Measurements from ENCODE around the gene NECTIN2.
"Not testable (repeated sequence)": the region's sequence is repeated elsewhere in the genome, so short reads cannot be mapped to it uniquely, and the experiment has no call there.

The NECTIN2 gene

DNA sequence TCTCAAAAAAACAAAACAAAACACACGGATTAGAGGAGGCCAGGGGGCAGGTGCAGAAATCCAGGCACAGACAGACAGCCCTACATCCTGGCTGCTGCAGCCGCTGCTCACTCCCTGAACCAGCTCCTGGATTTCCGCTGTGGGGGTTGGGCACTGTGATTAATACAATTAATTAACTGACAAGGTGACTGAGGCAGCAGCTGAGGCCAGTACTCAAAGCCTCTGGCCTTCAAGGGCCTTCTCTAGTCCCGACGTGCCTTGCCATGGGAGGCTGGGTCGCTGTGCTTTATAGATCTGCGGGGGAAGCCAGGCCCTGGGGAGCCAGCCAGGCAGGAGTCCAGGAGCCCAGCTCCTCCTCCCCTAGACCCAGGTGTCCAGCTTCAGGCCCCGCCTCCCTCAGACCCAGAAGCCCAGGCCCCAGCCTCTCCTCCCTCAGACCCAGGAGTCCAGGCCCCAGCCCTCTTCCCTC is 4.6 kb downstream of the NECTIN2 start:
- no peak for DNase-seq (ENCODE audit: low read depth in 1 of 2, low spot score in 1 of 2)

- no peak for DNase-seq (ENCODE audit: low read depth in 1 of 2, low spot score in 1 of 2)
Measured at GRCh38 chr19:44851427-44851826, 5.3 kb downstream of the NECTIN2 start.

DNA sequence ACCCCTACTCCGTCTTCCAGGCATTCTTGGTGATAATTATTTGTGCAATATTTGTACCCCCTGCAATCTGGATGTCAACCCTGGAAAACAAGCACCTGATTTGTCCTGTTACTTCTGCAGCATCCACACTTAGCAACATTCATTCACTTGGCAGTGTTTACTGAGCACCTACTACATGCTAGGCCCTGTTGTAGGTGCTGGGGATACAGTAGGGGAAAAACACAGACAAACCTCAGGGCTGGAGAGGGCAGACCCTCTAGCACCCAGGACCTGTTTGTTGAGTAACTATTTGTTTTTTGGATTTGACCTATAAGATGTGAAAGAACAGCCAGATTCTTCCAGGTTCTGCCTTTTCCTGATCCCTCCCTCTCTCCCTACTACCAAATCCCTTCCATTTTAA is 9.5 kb downstream of the NECTIN2 start:
- no peak for DNase-seq (ENCODE audit: low read depth in 1 of 2, low spot score in 1 of 2)

- DNase-seq (ENCODE audit: low read depth in 1 of 2, low spot score in 1 of 2): no peak
Measured at GRCh38 chr19:44856421-44857083, 10.5 kb downstream of the NECTIN2 start.

GRCh38 chr19:44857837-44858236 is 11.7 kb downstream of the NECTIN2 start:
- DNase-seq (ENCODE audit: low read depth in 1 of 2, low spot score in 1 of 2): no peak

- DNase-seq (ENCODE audit: low read depth in 1 of 2, low spot score in 1 of 2): not testable (repeated sequence)
Measured at GRCh38 chr19:44861576-44861975, 15.5 kb downstream of the NECTIN2 start.

- DNase-seq (ENCODE audit: low read depth in 1 of 2, low spot score in 1 of 2): no peak
Measured at GRCh38 chr19:44863990-44864389, 17.9 kb downstream of the NECTIN2 start.

- DNase-seq (ENCODE audit: low read depth in 1 of 2, low spot score in 1 of 2): no peak
Measured at GRCh38 chr19:44865196-44865767, 19.2 kb downstream of the NECTIN2 start.

DNA sequence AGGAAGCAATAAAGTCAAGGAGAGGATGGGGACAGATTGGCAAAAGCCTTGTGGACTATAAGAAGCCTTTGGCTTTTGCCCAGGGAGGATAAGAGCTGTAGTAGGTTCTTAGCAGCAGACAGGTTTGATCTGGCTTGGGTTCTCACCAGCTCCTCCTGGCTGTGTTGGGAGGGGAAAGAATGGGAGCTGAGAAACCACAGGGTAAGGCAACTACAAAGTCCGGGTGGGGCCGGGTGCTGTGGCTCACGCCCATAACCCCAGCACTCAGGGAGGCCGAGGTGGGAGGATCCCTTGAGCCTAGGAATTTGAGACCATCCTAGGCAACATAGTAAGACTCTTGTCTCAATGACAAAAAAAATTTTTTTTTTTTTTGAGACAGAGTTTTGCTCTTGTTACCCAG is 20.6 kb downstream of the NECTIN2 start:
- no peak for DNase-seq (ENCODE audit: low read depth in 1 of 2, low spot score in 1 of 2)

DNA sequence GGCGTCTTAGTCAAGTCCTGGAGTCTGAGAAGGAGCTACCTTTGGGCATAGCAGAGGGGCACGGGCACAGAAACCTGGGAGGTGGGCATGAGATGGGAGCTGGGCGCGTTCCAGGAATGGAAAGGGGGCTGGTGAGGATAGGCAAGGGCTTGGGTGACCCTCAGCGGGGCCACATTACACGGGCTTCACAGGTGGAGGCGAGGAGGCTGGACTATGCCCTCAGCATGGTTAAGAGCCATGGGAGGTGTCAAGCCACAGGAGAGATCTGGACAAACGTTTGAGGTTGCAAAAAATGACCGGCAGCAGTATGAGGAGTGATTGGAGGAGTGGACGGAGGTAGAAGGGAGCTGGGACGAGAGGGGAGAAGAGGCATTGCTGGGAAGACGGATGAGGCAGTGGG is 21.5 kb downstream of the NECTIN2 start:
- no peak for DNase-seq (ENCODE audit: low read depth in 1 of 2, low spot score in 1 of 2)

DNA sequence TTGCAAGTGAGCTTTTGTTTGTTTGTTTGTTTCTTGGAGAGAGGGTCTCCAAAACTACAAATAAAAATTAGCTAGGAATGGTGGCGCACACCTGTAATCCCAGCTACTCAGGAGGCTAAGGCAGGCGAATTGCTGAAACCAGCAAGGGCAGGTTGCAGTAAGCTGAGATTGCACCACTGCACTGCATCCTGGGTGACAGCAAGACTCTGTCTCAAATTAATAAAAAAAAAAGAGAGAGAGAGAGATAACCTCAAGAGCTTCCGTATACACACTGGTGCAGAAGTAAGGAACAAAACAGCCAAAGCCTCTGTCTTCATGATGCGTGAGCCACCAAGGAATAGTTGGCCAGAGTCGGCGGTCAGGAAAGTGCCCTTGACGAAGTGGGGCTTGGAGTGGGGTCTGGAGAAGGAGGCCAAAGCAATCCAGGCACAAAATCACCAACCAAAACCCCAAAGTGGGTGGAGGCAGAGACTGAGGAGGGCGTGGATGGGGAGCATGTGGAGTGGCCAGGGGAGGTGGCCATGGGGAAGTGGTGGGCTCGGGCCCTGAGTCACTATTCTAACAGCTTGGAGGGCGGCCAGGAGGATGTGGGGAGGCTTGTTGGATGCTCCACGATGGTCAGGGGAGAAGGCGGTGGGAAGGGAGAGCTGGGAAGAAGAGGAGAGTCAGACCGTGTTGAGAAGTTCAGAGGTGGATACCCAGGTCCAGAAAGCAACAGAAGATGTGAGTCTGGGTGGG is 23.8 kb downstream of the NECTIN2 start:
- DNase-seq (ENCODE audit: low read depth in 1 of 2, low spot score in 1 of 2): no peak

GRCh38 chr19:44871809-44872208 is 25.7 kb downstream of the NECTIN2 start:
- DNase-seq (ENCODE audit: low read depth in 1 of 2, low spot score in 1 of 2): no peak

GRCh38 chr19:44872661-44873060 is 26.6 kb downstream of the NECTIN2 start:
- DNase-seq (ENCODE audit: low read depth in 1 of 2, low spot score in 1 of 2): no peak

GRCh38 chr19:44874317-44874716 is 28.2 kb downstream of the NECTIN2 start:
- DNase-seq (ENCODE audit: low read depth in 1 of 2, low spot score in 1 of 2): no peak

DNA sequence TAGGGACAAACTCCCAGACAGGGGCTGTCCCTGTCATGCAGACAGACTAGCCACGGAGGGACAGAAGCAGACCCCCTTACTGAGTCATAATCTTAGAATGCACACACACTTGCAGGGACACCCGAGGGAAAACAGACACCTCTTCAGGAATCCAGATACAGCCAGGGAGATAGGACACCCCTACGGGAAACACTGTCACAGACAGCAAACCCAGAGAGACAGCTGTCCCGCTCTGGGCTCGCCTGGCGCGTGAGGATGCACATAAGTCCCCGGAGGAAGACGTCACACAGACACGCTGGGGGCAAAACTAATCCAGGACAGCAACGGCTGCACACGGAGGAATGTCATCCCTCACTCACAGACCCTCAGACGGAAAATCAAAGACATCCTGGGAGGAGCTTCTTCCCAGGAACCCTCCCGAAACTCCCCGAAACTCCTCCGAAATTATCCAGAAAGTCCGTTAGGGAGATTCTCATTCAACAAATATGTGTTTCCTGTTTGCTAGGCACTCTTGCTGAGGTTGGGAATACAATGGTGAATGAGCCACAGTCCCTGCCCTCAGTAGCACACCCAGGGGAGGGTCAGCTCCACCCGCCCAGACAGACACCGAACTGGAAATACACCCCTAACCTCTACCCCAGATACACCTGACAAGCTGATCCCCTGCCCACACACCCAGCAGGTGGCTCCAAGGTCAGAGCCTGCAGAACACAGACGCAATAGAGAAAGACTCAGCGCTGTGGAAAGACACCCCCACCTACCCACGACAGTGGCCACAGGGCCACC is 29.8 kb downstream of the NECTIN2 start:
- DNase-seq (ENCODE audit: low read depth in 1 of 2, low spot score in 1 of 2): no peak

DNA sequence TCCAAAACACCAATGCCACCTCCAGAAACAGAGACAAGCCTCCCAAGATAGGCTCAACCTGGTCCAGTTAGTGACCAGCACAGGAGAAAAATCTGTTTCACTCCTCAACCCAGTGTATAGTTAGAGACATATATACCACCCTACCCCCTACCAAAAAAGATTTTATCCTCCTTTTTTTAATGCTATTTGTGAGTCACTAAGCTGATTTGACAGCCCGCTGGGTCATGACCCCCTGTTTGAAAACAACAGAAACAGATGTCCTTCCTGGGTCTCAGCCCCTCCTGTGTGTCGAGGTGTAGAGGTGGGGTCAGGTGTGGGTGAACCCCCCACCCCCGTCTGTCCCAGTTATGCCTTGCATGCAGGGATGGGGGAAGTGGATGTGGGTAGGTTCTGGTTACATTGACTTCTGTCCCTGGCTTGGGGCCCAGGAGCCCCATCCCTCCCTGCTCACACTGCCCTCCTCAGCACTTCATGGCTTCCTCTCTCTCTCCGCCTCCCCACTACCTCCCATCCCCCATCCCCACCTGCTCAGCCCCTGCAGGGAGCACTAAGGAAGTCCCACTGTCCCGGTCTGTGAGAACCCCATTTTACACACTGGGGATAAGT is 30.9 kb downstream of the NECTIN2 start:
- no peak for DNase-seq (ENCODE audit: low read depth in 1 of 2, low spot score in 1 of 2)

DNA sequence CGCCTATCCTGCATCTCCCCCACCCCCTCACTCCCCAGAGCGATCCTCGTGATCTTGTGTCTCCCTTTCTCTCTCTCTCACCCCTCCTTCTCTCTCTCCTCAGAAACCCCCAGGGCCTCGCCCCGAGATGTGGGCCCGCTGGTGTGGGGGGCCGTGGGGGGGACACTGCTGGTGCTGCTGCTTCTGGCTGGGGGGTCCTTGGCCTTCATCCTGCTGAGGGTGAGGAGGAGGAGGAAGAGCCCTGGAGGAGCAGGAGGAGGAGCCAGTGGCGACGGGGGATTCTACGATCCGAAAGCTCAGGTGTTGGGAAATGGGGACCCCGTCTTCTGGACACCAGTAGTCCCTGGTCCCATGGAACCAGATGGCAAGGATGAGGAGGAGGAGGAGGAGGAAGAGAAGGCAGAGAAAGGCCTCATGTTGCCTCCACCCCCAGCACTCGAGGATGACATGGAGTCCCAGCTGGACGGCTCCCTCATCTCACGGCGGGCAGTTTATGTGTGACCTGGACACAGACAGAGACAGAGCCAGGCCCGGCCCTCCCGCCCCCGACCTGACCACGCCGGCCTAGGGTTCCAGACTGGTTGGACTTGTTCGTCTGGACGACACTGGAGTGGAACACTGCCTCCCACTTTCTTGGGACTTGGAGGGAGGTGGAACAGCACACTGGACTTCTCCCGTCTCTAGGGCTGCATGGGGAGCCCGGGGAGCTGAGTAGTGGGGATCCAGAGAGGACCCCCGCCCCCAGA is 32.2 kb downstream of the NECTIN2 start:
- DNase-seq (ENCODE audit: low read depth in 1 of 2, low spot score in 1 of 2): no peak

- no peak for DNase-seq (ENCODE audit: low read depth in 1 of 2, low spot score in 1 of 2)
Measured at GRCh38 chr19:44879309-44880065, 33.4 kb downstream of the NECTIN2 start.

DNA sequence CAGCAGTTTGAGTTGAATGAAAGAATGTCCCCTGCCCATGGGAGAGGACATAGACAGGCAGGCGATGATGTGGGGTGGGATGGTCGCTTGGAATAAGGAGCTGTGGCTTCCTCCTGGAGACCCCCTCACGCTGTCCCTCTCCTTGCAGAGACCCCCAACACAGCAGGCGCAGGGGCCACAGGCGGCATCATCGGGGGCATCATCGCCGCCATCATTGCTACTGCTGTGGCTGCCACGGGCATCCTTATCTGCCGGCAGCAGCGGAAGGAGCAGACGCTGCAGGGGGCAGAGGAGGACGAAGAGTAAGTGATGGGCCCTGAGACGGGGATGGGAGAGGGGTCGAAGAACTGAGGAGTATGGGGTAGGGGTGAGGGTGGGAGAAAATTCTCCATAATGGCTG is 36.0 kb downstream of the NECTIN2 start:
- DNase-seq (ENCODE audit: low read depth in 1 of 2, low spot score in 1 of 2): no peak
